HepG2 (cell line): ENCODE results near the gene EWSR1. TPM values are rescaled to one million over a fixed set of nuclear protein-coding genes. Genes with fewer than 3 reads are reported as not detected.

Experiments
- CERS6 ChIP-seq: sonication (generic); formaldehyde crosslinking; IDR thresholded peaks from 2 replicates; pipeline ENCODE4 v1.5.0; 2020; ENCODE audit warnings: missing genetic modification reagents
- CHD4 ChIP-seq: fragments of 200-600 bp; sonication (generic); IDR thresholded peaks from 2 replicates; pipeline ENCODE4 v1.7.0; 2017; ENCODE audit warnings: mild to moderate bottlenecking, low read length, borderline replicate concordance
- CSRNP2 ChIP-seq: sonication (generic); formaldehyde crosslinking; conservative IDR thresholded peaks from 2 replicates; pipeline ENCODE4 v1.8.0; 2022; ENCODE audit warnings: low read depth, missing genetic modification reagents
- ETV5 ChIP-seq: IDR thresholded peaks from 2 replicates; pipeline ENCODE4 v1.6.1; 2018; ENCODE audit warnings: missing biosample characterization, missing genetic modification reagents, inconsistent platforms, borderline replicate concordance
- FOXA3 ChIP-seq: IDR thresholded peaks from 2 replicates; pipeline ENCODE4 v1.6.1; 2016; ENCODE audit warnings: missing genetic modification reagents, missing compliant biosample characterization
- FOXC1 ChIP-seq: sonication (generic); formaldehyde crosslinking; IDR thresholded peaks from 2 replicates; pipeline ENCODE4 v1.8.0; 2022; ENCODE audit warnings: mild to moderate bottlenecking, missing genetic modification reagents, borderline replicate concordance
- FOXP4 ChIP-seq: sonication (generic); formaldehyde crosslinking; IDR thresholded peaks from 2 replicates; pipeline ENCODE4 v1.4.0; 2020; ENCODE audit warnings: missing genetic modification reagents
- ISL2 ChIP-seq: sonication (generic); formaldehyde crosslinking; IDR thresholded peaks from 2 replicates; pipeline ENCODE4 v1.5.0; 2020; ENCODE audit warnings: missing genetic modification reagents
- MTERF4 ChIP-seq: sonication (generic); formaldehyde crosslinking; IDR thresholded peaks from 2 replicates; pipeline ENCODE4 v1.8.0; 2023; ENCODE audit warnings: mild to moderate bottlenecking, missing genetic modification reagents
- POGK ChIP-seq: sonication (generic); formaldehyde crosslinking; conservative IDR thresholded peaks from 2 replicates; pipeline ENCODE4 v1.8.0; 2022; ENCODE audit warnings: mild to moderate bottlenecking, moderate library complexity, missing genetic modification reagents
- SIN3B ChIP-seq: fragments of 150-350 bp; IDR thresholded peaks from 2 replicates; pipeline ENCODE4 v1.6.1; 2014; ENCODE audit warnings: low read length
- SRF ChIP-seq: IDR thresholded peaks from 2 replicates; pipeline ENCODE4 v1.6.1; 2011; ENCODE audit warnings: mild to moderate bottlenecking, low read depth, low read length, moderate library complexity
- STAG1 ChIP-seq: sonication (generic); formaldehyde crosslinking; IDR thresholded peaks from 2 replicates; pipeline ENCODE4 v1.4.0; 2020; ENCODE audit warnings: missing genetic modification reagents
- XRCC5 ChIP-seq: fragments of 200-400 bp; formaldehyde crosslinking; optimal IDR thresholded peaks from 2 replicates; pipeline ENCODE3; 2017; ENCODE audit warnings: mild to moderate bottlenecking, low read length
- ZFY ChIP-seq: sonication (generic); formaldehyde crosslinking; IDR thresholded peaks from 2 replicates; pipeline ENCODE4 v1.4.0; 2020; ENCODE audit warnings: missing genetic modification reagents
- ZKSCAN8 ChIP-seq: IDR thresholded peaks from 2 replicates; pipeline ENCODE4 v1.6.1; 2016; ENCODE audit warnings: borderline replicate concordance, missing genetic modification reagents, missing compliant biosample characterization
- ZNF660 ChIP-seq: sonication (generic); formaldehyde crosslinking; IDR thresholded peaks from 2 replicates; pipeline ENCODE4 v1.5.1; 2020; ENCODE audit warnings: mild to moderate bottlenecking, low read depth, missing genetic modification reagents, borderline replicate concordance
- ZNF670 ChIP-seq: sonication (generic); formaldehyde crosslinking; IDR thresholded peaks from 2 replicates; pipeline ENCODE4 v1.8.0; 2022; ENCODE audit warnings: mild to moderate bottlenecking, missing genetic modification reagents, borderline replicate concordance
- ZNF770 ChIP-seq: sonication (generic); formaldehyde crosslinking; IDR thresholded peaks from 2 replicates; pipeline ENCODE4 v1.5.0; 2020; ENCODE audit warnings: mild to moderate bottlenecking, missing genetic modification reagents
- polyA plus RNA-seq, 8 experiments: library from polyadenylated mRNA; depleted of rRNA in 3 of 8; stranded (reverse) in 7 of 8; unstranded in 1 of 8; fragments of >200 nt; fragmentation: Illumina TruSeq in 4 of 8; extraction: Trizol in 4 of 8; gene quantifications; 2 replicates each; pipeline versions ENCODE4 v1.2.1 to v1.2.3, GENCODE V29; 2011 to 2016; ENCODE audit warnings: low read depth in 4 of 8, missing spikeins in 1 of 8, mixed read lengths in 1 of 8; ENCODE audit not compliant: insufficient read depth in 1 of 8
- total RNA-seq, 5 experiments: library from RNA; depleted of rRNA; stranded (reverse); fragments of >200 nt; fragmentation: Illumina TruSeq; extraction: Trizol; gene quantifications; 2 replicates each; pipeline ENCODE4 v1.2.3, GENCODE V29; 2016; ENCODE audit warnings: low read depth in 1 of 5

Gene EWSR1
- total and polyA plus RNA-seq, 2 of the 13 experiments (the other 11 are each of a cell fraction or from before 2014, with no cell fraction given) = 211 to 326 TPM

GRCh38 chr22:29245626-29246385 is 22.3 kb upstream of the EWSR1 start (continued):
- TF ChIP-seq STAG1 (CRISPR knock-in tag) = peak; percentile 98
- TF ChIP-seq ZFY (CRISPR knock-in tag) = peak; percentile 39; the same call in 1 of the 2 replicates
- TF ChIP-seq CERS6 = no peak
- no peak for TF ChIP-seq POGK
- no peak for TF ChIP-seq FOXC1
- TF ChIP-seq XRCC5 = peak; percentile 32
- no peak for TF ChIP-seq MTERF4
- no peak for TF ChIP-seq ETV5 (CRISPR knock-in tag)
- no peak for TF ChIP-seq FOXP4 (CRISPR knock-in tag)
- TF ChIP-seq ZNF770 (CRISPR knock-in tag) = peak; percentile 61; the same call in 1 of the 2 replicates
- TF ChIP-seq SRF = no peak
- no peak for TF ChIP-seq CSRNP2
- TF ChIP-seq ZNF660 = no peak
- TF ChIP-seq CHD4 = peak; percentile 80
- TF ChIP-seq ZNF670 (CRISPR knock-in tag) = 0 out of 2 replicates have a peak, but pooled peaks have one; percentile 53
- TF ChIP-seq ISL2 (CRISPR knock-in tag) = 0 out of 2 replicates have a peak, but pooled peaks have one; percentile 7
- 0 out of 2 replicates have a peak, but pooled peaks have one; percentile 24 for TF ChIP-seq FOXA3 (CRISPR knock-in tag)
- no peak for TF ChIP-seq SIN3B
- no peak for TF ChIP-seq ZKSCAN8 (CRISPR knock-in tag)
